Effector memory CD8-positive, alpha-beta T cell (primary cell): ENCODE results near the gene SLX4.
A peak's percentile ranks its signal among the peaks of the same experiment; 100 is the strongest.
"Not testable (repeated sequence)": the region's sequence is repeated elsewhere in the genome, so short reads cannot be mapped to it uniquely, and the experiment has no call there.

Experiments
- ATAC-seq: fragments of 150-1000 bp; cut with Tn5 transposase; replicated peaks from 2 replicates; pipeline ENCODE4 v1.10.0; 2021; ENCODE audit warnings: mild to moderate bottlenecking, moderate library complexity
- DNase-seq, 3 experiments: peaks; one replicate each; pipeline ENCODE4 v3.0.0; 2021
- H3K27ac Mint-ChIP-seq, 2 donors: one replicate each; pipeline ENCODE4 v1.8.0; 2022; ENCODE audit warnings: mild to moderate bottlenecking in 2 of 2, mixed read lengths in 2 of 2, moderate library complexity in 2 of 2
- H3K27me3 Mint-ChIP-seq, 2 donors: one replicate each; pipeline ENCODE4 v1.8.0; 2022; ENCODE audit warnings: mixed read lengths in 2 of 2
- H3K36me3 Mint-ChIP-seq: one replicate; pipeline ENCODE4 v1.8.0; 2022; ENCODE audit warnings: mild to moderate bottlenecking, moderate library complexity, mixed read lengths; ENCODE audit not compliant: insufficient read depth
- H3K4me1 Mint-ChIP-seq, 2 donors: one replicate each; pipeline ENCODE4 v1.8.0; 2022; ENCODE audit warnings: low read depth in 2 of 2, mixed read lengths in 2 of 2
- H3K4me3 Mint-ChIP-seq, 2 donors: one replicate each; pipeline ENCODE4 v1.8.0; 2022; ENCODE audit warnings: mild to moderate bottlenecking in 2 of 2, mixed read lengths in 2 of 2, moderate library complexity in 2 of 2
- H3K9me3 Mint-ChIP-seq, 2 donors: one replicate each; pipeline ENCODE4 v1.8.0; 2022; ENCODE audit warnings: mixed read lengths in 2 of 2
- total RNA-seq, 9 experiments: gene quantifications; one replicate each; lab custom pipeline; 2026; lab: John Stamatoyannopoulos, UW

Gene SLX4, protein sequence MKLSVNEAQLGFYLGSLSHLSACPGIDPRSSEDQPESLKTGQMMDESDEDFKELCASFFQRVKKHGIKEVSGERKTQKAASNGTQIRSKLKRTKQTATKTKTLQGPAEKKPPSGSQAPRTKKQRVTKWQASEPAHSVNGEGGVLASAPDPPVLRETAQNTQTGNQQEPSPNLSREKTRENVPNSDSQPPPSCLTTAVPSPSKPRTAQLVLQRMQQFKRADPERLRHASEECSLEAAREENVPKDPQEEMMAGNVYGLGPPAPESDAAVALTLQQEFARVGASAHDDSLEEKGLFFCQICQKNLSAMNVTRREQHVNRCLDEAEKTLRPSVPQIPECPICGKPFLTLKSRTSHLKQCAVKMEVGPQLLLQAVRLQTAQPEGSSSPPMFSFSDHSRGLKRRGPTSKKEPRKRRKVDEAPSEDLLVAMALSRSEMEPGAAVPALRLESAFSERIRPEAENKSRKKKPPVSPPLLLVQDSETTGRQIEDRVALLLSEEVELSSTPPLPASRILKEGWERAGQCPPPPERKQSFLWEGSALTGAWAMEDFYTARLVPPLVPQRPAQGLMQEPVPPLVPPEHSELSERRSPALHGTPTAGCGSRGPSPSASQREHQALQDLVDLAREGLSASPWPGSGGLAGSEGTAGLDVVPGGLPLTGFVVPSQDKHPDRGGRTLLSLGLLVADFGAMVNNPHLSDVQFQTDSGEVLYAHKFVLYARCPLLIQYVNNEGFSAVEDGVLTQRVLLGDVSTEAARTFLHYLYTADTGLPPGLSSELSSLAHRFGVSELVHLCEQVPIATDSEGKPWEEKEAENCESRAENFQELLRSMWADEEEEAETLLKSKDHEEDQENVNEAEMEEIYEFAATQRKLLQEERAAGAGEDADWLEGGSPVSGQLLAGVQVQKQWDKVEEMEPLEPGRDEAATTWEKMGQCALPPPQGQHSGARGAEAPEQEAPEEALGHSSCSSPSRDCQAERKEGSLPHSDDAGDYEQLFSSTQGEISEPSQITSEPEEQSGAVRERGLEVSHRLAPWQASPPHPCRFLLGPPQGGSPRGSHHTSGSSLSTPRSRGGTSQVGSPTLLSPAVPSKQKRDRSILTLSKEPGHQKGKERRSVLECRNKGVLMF (N-terminal part only)
- 18.8 to 35.8 (median 25.2) reads per million in 9 experiments for total RNA-seq

GRCh38 chr16:3611146-3611975, at the start of gene SLX4:
Gene SLX4 (minus strand): TSS chr16:3611606. CDS start chr16:3608964, 2,642 bp downstream.
- Mint-ChIP-seq H3K4me3 (peak within 1 kb of the TSS; percentile 95 to 97), H3K27me3 (no peaks in the 10 kb centered on the region), H3K36me3 (peaks cover 19% of the 10 kb centered on the region), H3K4me1 (peaks cover 29 to 48% of the 10 kb centered on the region in 2 donors), H3K27ac (peak within 1 kb of the TSS; percentile 95 to 97), H3K9me3 (no peaks in the 10 kb centered on the region)
- ATAC-seq (peak; percentile 90), DNase-seq (peak; percentile 88 to 93 (median 89))

DNA sequence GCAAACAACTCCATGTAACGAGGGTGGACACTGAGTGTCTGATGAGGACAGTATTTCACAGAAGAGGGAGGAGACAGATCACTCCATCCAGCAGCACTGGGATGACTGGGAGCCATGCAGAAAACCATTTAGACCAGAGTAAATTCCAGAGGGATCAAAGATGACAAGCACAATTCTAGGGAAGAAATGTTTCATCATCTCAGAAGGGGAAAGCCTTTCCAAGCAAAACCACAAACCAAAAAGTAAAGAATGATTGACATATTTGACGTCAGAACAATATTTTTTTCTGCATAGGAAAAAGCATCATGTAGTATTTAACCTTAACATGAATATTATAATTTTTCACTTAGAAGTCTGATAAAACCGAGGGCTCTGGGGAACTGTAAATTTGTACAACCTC, 47.8 kb upstream of the SLX4 start:
- H3K36me3 Mint-ChIP-seq: peaks cover 30% of the 10 kb centered on the region
- H3K4me3 Mint-ChIP-seq: no peak overlapping the region
- H3K9me3 Mint-ChIP-seq: no peaks in the 10 kb centered on the region
- DNase-seq (no peak), ATAC-seq (no peak)
- peaks cover under 1 to 1% of the 10 kb centered on the region in 2 donors for H3K4me1 Mint-ChIP-seq
- H3K27me3 Mint-ChIP-seq: no peaks in the 10 kb centered on the region
- no peak overlapping the region for H3K27ac Mint-ChIP-seq

- ATAC-seq: no peak
- H3K4me3 Mint-ChIP-seq: no peak overlapping the region
- H3K27ac Mint-ChIP-seq: peak overlapping the region in 1 of 2 donors; percentile 42
- H3K9me3 Mint-ChIP-seq: no peaks in the 10 kb centered on the region
- peaks cover 29% of the 10 kb centered on the region for H3K36me3 Mint-ChIP-seq
- H3K4me1 Mint-ChIP-seq: peaks cover 2 to 5% of the 10 kb centered on the region in 2 donors
- DNase-seq: no peak
- no peaks in the 10 kb centered on the region for H3K27me3 Mint-ChIP-seq
Observed at GRCh38 chr16:3656491-3657468, 45.4 kb upstream of the SLX4 start.

- not testable (repeated sequence) for H3K27ac Mint-ChIP-seq, H3K9me3 Mint-ChIP-seq, H3K4me3 Mint-ChIP-seq, DNase-seq, ATAC-seq, H3K27me3 Mint-ChIP-seq, H3K4me1 Mint-ChIP-seq
- H3K36me3 Mint-ChIP-seq: peaks cover 32% of the 10 kb centered on the region
Observed at GRCh38 chr16:3656160-3656490, 44.7 kb upstream of the SLX4 start.

DNA sequence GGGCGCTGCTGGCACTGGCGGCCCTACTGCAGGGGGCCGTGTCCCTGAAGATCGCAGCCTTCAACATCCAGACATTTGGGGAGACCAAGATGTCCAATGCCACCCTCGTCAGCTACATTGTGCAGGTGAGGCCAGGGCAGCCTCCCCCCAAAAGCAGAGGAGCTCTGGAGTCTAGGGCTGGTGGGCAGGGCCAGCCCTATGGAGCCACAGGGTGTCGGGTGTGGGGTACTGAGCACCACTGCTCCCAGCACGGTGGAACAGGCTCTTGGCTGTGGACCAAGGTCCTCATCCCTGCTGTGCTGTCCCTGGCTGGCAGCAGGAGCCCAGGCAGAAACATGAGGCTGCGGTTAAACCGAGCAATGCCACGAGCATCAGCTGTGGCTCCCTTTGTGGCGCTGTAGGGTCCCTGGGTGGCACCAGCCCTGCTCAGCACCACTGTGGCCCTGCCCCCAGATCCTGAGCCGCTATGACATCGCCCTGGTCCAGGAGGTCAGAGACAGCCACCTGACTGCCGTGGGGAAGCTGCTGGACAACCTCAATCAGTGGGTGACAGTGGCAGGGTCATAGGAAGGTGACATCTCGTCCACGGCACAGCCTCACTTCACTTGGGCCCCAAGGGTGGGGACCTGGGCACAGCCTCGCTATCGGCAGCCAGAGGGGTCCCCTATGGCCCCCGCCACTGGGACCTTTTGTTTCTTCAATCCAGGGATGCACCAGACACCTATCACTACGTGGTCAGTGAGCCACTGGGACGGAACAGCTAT, 44.2 kb upstream of the SLX4 start:
- ATAC-seq (no peak), DNase-seq (no peak)
- Mint-ChIP-seq H3K27ac (peak overlapping the region in 1 of 2 donors; percentile 71), H3K9me3 (no peaks in the 10 kb centered on the region), H3K4me3 (no peak overlapping the region), H3K4me1 (peaks cover 2 to 5% of the 10 kb centered on the region in 2 donors), H3K27me3 (no peaks in the 10 kb centered on the region), H3K36me3 (peaks cover 33% of the 10 kb centered on the region)

DNA sequence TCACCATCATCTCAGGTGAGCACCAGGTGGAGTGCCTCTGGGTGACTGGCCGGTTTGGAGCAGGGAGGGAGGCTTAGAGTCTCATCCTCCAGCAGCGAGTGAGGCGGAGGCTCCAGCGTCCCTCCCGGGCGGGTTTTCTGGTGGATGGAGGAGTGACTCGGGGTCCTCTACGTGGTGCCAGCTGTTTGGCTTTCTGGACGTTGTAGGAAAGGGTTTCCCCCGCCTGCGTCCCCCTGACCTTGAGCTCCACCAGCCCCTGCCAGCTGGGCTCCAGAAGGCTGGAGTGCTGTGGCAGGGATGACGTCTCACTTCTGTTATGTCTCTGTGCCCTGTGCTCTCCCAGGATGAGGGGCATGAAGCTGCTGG, 43.6 kb upstream of the SLX4 start:
- H3K27ac Mint-ChIP-seq: peak overlapping the region in 1 of 2 donors; percentile 71
- no peak for ATAC-seq
- no peak for DNase-seq

GRCh38 chr16:3654249-3654991, 43.0 kb upstream of the SLX4 start, which contains the start of gene DNASE1:
Gene DNASE1 (plus strand): TSS chr16:3654691. CDS start chr16:3655374, 683 bp downstream.
- DNase-seq (peak; percentile 40 to 41 (median 40)), ATAC-seq (peak; percentile 78)
- Mint-ChIP-seq H3K4me3 (no peak within 1 kb of the TSS), H3K27me3 (no peaks in the 10 kb centered on the region), H3K4me1 (peaks cover 2 to 5% of the 10 kb centered on the region in 2 donors), H3K9me3 (no peaks in the 10 kb centered on the region), H3K36me3 (peaks cover 31% of the 10 kb centered on the region), H3K27ac (peak within 1 kb of the TSS in 1 of 2 donors; percentile 71)

More for the DNA sequence above, 43.6 kb upstream of the SLX4 start:
- Mint-ChIP-seq H3K27me3 (no peaks in the 10 kb centered on the region), H3K36me3 (peaks cover 33% of the 10 kb centered on the region), H3K4me1 (peaks cover 2 to 5% of the 10 kb centered on the region in 2 donors), H3K9me3 (no peaks in the 10 kb centered on the region), H3K4me3 (no peak overlapping the region)

DNA sequence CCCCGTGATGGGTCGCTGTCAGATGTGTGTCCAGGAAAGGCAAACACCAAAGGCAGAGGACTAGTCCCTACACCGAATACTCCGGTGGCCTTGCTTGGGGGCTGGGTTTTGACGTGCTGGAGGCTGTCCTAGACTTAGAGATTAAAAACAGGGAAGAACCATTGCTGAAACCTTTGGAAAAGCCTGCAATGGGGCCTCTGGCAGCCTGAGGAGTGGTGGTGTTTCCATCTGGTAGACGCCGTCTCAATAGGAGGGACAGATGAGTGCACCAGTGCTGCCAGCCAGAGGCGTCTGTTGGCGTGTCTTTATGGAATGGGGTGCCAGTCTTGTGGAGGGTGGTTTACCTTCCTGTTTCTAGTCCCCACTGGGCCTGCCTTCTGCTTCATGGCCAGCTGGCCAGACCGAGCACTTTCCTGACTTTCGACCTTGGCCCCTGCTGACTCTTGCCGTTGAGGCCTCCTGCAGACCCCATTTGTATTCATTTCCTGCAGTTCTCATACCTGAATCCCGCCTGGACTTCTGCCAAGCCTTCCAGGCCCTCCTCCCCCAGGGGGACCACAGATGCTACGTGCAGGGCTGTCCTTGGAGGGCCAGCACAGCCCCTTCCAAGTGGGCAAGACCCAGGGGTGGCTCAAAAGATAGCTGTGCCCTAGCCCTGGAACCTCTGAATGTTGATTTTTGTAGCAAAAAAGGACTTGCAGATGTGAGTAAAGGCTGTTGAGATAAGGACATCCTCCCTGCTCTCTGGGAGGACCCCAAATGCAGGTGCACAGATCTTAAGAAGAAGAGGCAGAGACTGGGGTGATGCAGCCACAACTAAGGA, 41.2 kb upstream of the SLX4 start:
- no peaks in the 10 kb centered on the region for H3K27me3 Mint-ChIP-seq
- peak overlapping the region in 1 of 2 donors; percentile 49 for H3K27ac Mint-ChIP-seq
- peaks cover 2 to 5% of the 10 kb centered on the region in 2 donors for H3K4me1 Mint-ChIP-seq
- no peak for DNase-seq
- no peaks in the 10 kb centered on the region for H3K9me3 Mint-ChIP-seq
- no peak overlapping the region for H3K4me3 Mint-ChIP-seq
- ATAC-seq: no peak
- H3K36me3 Mint-ChIP-seq: peaks cover 22% of the 10 kb centered on the region

- peaks cover 2 to 5% of the 10 kb centered on the region in 2 donors for H3K4me1 Mint-ChIP-seq
- DNase-seq (no peak), ATAC-seq (no peak)
- peak overlapping the region; percentile 44 to 56 for H3K27ac Mint-ChIP-seq
- peaks cover 14% of the 10 kb centered on the region for H3K36me3 Mint-ChIP-seq
- no peaks in the 10 kb centered on the region for H3K9me3 Mint-ChIP-seq
- no peaks in the 10 kb centered on the region for H3K27me3 Mint-ChIP-seq
- no peak overlapping the region for H3K4me3 Mint-ChIP-seq
Observed at GRCh38 chr16:3651461-3652372, 40.3 kb upstream of the SLX4 start.
